HUES6 (cell line): ENCODE data around the gene ANP32A.

Source experiments
- H3K27ac ChIP-seq: 2 replicates; pipeline ENCODE4 v1.7.0; 2013; ENCODE audit warnings: low read depth, mild to moderate bottlenecking, low read length, inconsistent platforms
- H3K27me3 ChIP-seq: 2 replicates; pipeline ENCODE4 v1.6.1; 2013; ENCODE audit warnings: low read length; ENCODE audit not compliant: control insufficient read depth, insufficient read depth
- H3K36me3 ChIP-seq: 2 replicates; pipeline ENCODE4 v1.6.1; 2013; ENCODE audit warnings: low read length; ENCODE audit not compliant: control insufficient read depth, insufficient read depth
- H3K4me1 ChIP-seq: 2 replicates; pipeline ENCODE4 v1.6.1; 2013; ENCODE audit warnings: low read length; ENCODE audit not compliant: control insufficient read depth, insufficient read depth
- H3K4me3 ChIP-seq: 2 replicates; pipeline ENCODE4 v1.5.1; 2013; ENCODE audit warnings: low read depth, low read length
- H3K9ac ChIP-seq: one replicate; pipeline ENCODE4 v1.6.1; 2013; ENCODE audit warnings: mild to moderate bottlenecking, low read length
- H3K9me3 ChIP-seq: 2 replicates; pipeline ENCODE4 v1.6.1; 2013; ENCODE audit warnings: low read depth, low read length; ENCODE audit not compliant: control insufficient read depth, insufficient read depth

ANP32A gene

GRCh38 chr15:68781766-68782588 lies 38.7 kb downstream of the ANP32A start:
- H3K4me3 ChIP-seq, result no peak overlapping the region
- peaks cover 14% of the 10 kb centered on the region for H3K4me1 ChIP-seq
- H3K9me3 ChIP-seq, result no peaks in the 10 kb centered on the region
- H3K27ac ChIP-seq, result no peak overlapping the region
- H3K36me3 ChIP-seq, result peaks cover 79% of the 10 kb centered on the region
- H3K9ac ChIP-seq, result no peak overlapping the region
- no peaks in the 10 kb centered on the region for H3K27me3 ChIP-seq

GRCh38 chr15:68781217-68781616 lies 39.5 kb downstream of the ANP32A start:
- Histone ChIP-seq H3K27ac (no peak overlapping the region), H3K4me1 (peaks cover 14% of the 10 kb centered on the region), H3K9me3 (no peaks in the 10 kb centered on the region)

GRCh38 chr15:68778876-68779275 lies 41.8 kb downstream of the ANP32A start:
- H3K9me3 ChIP-seq, result no peaks in the 10 kb centered on the region
- no peak overlapping the region for H3K4me3 ChIP-seq
- H3K36me3 ChIP-seq, result peaks cover 53% of the 10 kb centered on the region
- no peak overlapping the region for H3K9ac ChIP-seq
- peaks cover 14% of the 10 kb centered on the region for H3K4me1 ChIP-seq
- H3K27ac ChIP-seq, result no peak overlapping the region
- H3K27me3 ChIP-seq, result no peaks in the 10 kb centered on the region

More at GRCh38 chr15:68781217-68781616, 39.5 kb downstream of the ANP32A start:
- peaks cover 72% of the 10 kb centered on the region for H3K36me3 ChIP-seq
- no peak overlapping the region for H3K9ac ChIP-seq
- H3K4me3 ChIP-seq, result no peak overlapping the region
- H3K27me3 ChIP-seq, result no peaks in the 10 kb centered on the region

GRCh38 chr15:68776477-68777270 lies 44.0 kb downstream of the ANP32A start:
- H3K9ac ChIP-seq, result no peak overlapping the region
- H3K4me1 ChIP-seq, result no peaks in the 10 kb centered on the region
- peaks cover 33% of the 10 kb centered on the region for H3K36me3 ChIP-seq
- no peaks in the 10 kb centered on the region for H3K27me3 ChIP-seq
- H3K4me3 ChIP-seq, result no peak overlapping the region
- no peak overlapping the region for H3K27ac ChIP-seq
- H3K9me3 ChIP-seq, result no peaks in the 10 kb centered on the region

GRCh38 chr15:68775671-68776476 lies 44.8 kb downstream of the ANP32A start:
- no peaks in the 10 kb centered on the region for H3K9me3 ChIP-seq
- no peak overlapping the region for H3K27ac ChIP-seq
- no peaks in the 10 kb centered on the region for H3K4me1 ChIP-seq
- H3K36me3 ChIP-seq, result peaks cover 30% of the 10 kb centered on the region
- H3K27me3 ChIP-seq, result no peaks in the 10 kb centered on the region
- H3K4me3 ChIP-seq, result no peak overlapping the region
- no peak overlapping the region for H3K9ac ChIP-seq

- Histone ChIP-seq H3K4me1 (no peaks in the 10 kb centered on the region), H3K9ac (no peak overlapping the region), H3K4me3 (no peak overlapping the region), H3K36me3 (peaks cover 23% of the 10 kb centered on the region), H3K9me3 (no peaks in the 10 kb centered on the region), H3K27me3 (no peaks in the 10 kb centered on the region), H3K27ac (no peak overlapping the region)
Observed at GRCh38 chr15:68775236-68775577, 45.5 kb downstream of the ANP32A start.

- Histone ChIP-seq H3K9me3 (no peaks in the 10 kb centered on the region), H3K36me3 (peaks cover 20% of the 10 kb centered on the region), H3K4me1 (no peaks in the 10 kb centered on the region), H3K27ac (no peak overlapping the region), H3K4me3 (no peak overlapping the region), H3K9ac (no peak overlapping the region), H3K27me3 (no peaks in the 10 kb centered on the region)
Observed at GRCh38 chr15:68774521-68775235, 46.0 kb downstream of the ANP32A start.

GRCh38 chr15:68774120-68774519 lies 46.6 kb downstream of the ANP32A start:
- Histone ChIP-seq H3K36me3 (peaks cover 15% of the 10 kb centered on the region), H3K4me3 (no peak overlapping the region), H3K4me1 (no peaks in the 10 kb centered on the region), H3K27me3 (no peaks in the 10 kb centered on the region), H3K27ac (no peak overlapping the region), H3K9me3 (no peaks in the 10 kb centered on the region), H3K9ac (no peak overlapping the region)

GRCh38 chr15:68773036-68773435 lies 47.7 kb downstream of the ANP32A start:
- peaks cover 5% of the 10 kb centered on the region for H3K36me3 ChIP-seq
- no peak overlapping the region for H3K4me3 ChIP-seq
- H3K27ac ChIP-seq, result no peak overlapping the region
- no peaks in the 10 kb centered on the region for H3K27me3 ChIP-seq
- no peaks in the 10 kb centered on the region for H3K4me1 ChIP-seq
- H3K9me3 ChIP-seq, result no peaks in the 10 kb centered on the region
- H3K9ac ChIP-seq, result no peak overlapping the region

- H3K27me3 ChIP-seq, result no peaks in the 10 kb centered on the region
- no peaks in the 10 kb centered on the region for H3K9me3 ChIP-seq
- H3K36me3 ChIP-seq, result no peaks in the 10 kb centered on the region
- H3K4me3 ChIP-seq, result no peak overlapping the region
- H3K27ac ChIP-seq, result no peak overlapping the region
- no peak overlapping the region for H3K9ac ChIP-seq
- H3K4me1 ChIP-seq, result no peaks in the 10 kb centered on the region
Observed at GRCh38 chr15:68770216-68770615, 50.5 kb downstream of the ANP32A start.
